Measurements from ENCODE around the gene UPP1. TPM values are rescaled to one million over a fixed set of nuclear protein-coding genes. Genes with fewer than 3 reads are reported as not detected.
A peak's percentile ranks its signal among the peaks of the same experiment; 100 is the strongest.

UPP1 gene
- total and polyA plus RNA-seq, 2 of the 13 experiments (the other 11 are each of a cell fraction or from before 2014, with no cell fraction given): 5.7 to 9.8 TPM

DNA sequence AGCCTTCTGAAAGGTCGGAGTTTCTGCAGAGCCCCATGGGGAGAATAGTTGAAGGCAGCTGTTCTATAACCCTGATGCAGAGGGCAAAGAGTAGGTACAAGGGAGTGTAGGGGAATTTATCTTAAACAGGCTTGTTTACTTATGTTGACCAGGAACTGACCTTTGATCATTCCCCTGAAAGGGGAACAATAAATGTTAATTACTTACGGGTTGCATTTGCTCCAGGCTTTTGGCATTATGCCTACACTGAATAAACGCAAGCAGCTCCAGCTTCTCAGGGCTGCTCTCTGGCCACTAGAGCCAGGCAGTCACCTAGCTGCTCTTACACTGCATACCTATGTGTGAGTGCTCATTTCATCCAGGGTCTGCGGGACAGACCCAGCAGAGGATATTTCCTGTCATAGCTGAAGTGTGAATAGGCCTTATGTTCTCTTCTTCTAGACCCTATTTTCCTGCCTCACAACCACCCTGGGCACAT, 55.3 kb downstream of the UPP1 start (continued):
- TF ChIP-seq, protein P1, sequence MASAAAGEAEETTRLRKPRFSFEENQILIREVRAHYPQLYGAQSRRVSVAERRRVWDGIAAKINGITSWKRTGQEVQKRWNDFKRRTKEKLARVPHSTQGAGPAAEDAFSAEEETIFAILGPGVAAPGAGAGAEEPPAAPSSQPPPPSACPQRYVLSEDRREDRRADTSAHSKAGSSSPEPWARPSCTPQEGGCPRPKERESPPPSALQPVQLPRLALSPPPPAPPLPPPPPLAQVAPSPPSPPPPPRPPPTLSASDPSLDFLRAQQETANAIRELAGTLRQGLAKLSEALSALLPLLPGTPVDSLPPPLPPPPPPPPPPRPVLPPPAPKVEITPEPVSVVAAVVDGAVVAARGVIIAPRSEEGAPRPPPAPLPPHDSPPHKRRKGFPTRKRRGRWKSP (CRISPR knock-in tag; IDR thresholded peaks at IDR 0.05): no peak; the same call in 1 of the 2 replicates
- TF ChIP-seq ZNF335 (CRISPR knock-in tag; IDR thresholded peaks at IDR 0.05) (peak; percentile 68; the same call in 1 of the 2 replicates), POLR2A (IDR thresholded peaks at IDR 0.05; ENCODE audit: insufficient read depth in 1 of 2, low read depth in 2 of 2, low read length in 2 of 2) (peak in 1 of 2 experiments; percentile 43; a peak in 1 of 4 replicates), ZNF616 (CRISPR knock-in tag; IDR thresholded peaks at IDR 0.05; ENCODE audit: low read depth) (no peak), HDAC2 (CRISPR knock-in tag; IDR thresholded peaks at IDR 0.05) (peak; percentile 83), HNRNPLL (IDR thresholded peaks at IDR 0.05; ENCODE audit: low read depth, low read length, poor library complexity, severe bottlenecking) (no peak), NFKBIZ (CRISPR knock-in tag; IDR thresholded peaks at IDR 0.05) (no peak; the same call in 1 of the 2 replicates), ZSCAN29 (CRISPR knock-in tag; conservative IDR thresholded peaks at IDR 0.05) (0 out of 2 replicates have a peak, but pooled peaks have one; percentile 65), ZNF615 (CRISPR knock-in tag; IDR thresholded peaks at IDR 0.05; ENCODE audit: borderline replicate concordance) (no peak), KLF9 (CRISPR knock-in tag; IDR thresholded peaks at IDR 0.05; ENCODE audit: low read depth) (no peak), ZBTB8A (CRISPR knock-in tag; IDR thresholded peaks at IDR 0.05; ENCODE audit: borderline replicate concordance, low read depth) (0 out of 2 replicates have a peak, but pooled peaks have one; percentile 18), SOX6 (IDR thresholded peaks at IDR 0.05) (no peak), SOX6 (CRISPR knock-in tag; IDR thresholded peaks at IDR 0.05) (peak; percentile 100)
- TF ChIP-seq, protein P2, sequence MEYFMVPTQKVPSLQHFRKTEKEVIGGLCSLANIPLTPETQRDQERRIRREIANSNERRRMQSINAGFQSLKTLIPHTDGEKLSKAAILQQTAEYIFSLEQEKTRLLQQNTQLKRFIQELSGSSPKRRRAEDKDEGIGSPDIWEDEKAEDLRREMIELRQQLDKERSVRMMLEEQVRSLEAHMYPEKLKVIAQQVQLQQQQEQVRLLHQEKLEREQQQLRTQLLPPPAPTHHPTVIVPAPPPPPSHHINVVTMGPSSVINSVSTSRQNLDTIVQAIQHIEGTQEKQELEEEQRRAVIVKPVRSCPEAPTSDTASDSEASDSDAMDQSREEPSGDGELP (IDR thresholded peaks at IDR 0.05; ENCODE audit: borderline replicate concordance, low read depth): peak; percentile 81
- TF ChIP-seq, protein P3, sequence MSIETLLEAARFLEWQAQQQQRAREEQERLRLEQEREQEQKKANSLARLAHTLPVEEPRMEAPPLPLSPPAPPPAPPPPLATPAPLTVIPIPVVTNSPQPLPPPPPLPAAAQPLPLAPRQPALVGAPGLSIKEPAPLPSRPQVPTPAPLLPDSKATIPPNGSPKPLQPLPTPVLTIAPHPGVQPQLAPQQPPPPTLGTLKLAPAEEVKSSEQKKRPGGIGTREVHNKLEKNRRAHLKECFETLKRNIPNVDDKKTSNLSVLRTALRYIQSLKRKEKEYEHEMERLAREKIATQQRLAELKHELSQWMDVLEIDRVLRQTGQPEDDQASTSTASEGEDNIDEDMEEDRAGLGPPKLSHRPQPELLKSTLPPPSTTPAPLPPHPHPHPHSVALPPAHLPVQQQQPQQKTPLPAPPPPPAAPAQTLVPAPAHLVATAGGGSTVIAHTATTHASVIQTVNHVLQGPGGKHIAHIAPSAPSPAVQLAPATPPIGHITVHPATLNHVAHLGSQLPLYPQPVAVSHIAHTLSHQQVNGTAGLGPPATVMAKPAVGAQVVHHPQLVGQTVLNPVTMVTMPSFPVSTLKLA (IDR thresholded peaks at IDR 0.05): no peak
- TF ChIP-seq, protein P4, sequence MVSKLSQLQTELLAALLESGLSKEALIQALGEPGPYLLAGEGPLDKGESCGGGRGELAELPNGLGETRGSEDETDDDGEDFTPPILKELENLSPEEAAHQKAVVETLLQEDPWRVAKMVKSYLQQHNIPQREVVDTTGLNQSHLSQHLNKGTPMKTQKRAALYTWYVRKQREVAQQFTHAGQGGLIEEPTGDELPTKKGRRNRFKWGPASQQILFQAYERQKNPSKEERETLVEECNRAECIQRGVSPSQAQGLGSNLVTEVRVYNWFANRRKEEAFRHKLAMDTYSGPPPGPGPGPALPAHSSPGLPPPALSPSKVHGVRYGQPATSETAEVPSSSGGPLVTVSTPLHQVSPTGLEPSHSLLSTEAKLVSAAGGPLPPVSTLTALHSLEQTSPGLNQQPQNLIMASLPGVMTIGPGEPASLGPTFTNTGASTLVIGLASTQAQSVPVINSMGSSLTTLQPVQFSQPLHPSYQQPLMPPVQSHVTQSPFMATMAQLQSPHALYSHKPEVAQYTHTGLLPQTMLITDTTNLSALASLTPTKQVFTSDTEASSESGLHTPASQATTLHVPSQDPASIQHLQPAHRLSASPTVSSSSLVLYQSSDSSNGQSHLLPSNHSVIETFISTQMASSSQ (IDR thresholded peaks at IDR 0.05; ENCODE audit: low read depth): peak; percentile 59; the same call in 1 of the 2 replicates
- TF ChIP-seq, protein P4 (CRISPR knock-in tag; IDR thresholded peaks at IDR 0.05; ENCODE audit: borderline replicate concordance): peak; percentile 54; the same call in 1 of the 2 replicates
- TF ChIP-seq, protein P5, sequence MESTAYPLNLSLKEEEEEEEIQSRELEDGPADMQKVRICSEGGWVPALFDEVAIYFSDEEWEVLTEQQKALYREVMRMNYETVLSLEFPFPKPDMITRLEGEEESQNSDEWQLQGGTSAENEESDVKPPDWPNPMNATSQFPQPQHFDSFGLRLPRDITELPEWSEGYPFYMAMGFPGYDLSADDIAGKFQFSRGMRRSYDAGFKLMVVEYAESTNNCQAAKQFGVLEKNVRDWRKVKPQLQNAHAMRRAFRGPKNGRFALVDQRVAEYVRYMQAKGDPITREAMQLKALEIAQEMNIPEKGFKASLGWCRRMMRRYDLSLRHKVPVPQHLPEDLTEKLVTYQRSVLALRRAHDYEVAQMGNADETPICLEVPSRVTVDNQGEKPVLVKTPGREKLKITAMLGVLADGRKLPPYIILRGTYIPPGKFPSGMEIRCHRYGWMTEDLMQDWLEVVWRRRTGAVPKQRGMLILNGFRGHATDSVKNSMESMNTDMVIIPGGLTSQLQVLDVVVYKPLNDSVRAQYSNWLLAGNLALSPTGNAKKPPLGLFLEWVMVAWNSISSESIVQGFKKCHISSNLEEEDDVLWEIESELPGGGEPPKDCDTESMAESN (CRISPR knock-in tag; conservative IDR thresholded peaks at IDR 0.05): peak; percentile 49; the same call in 1 of the 2 replicates
- TF ChIP-seq, protein P6, sequence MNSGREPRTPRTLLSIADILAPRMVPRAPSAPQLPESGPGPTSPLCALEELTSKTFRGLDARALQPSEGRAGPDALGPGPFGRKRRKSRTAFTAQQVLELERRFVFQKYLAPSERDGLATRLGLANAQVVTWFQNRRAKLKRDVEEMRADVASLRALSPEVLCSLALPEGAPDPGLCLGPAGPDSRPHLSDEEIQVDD (CRISPR knock-in tag; IDR thresholded peaks at IDR 0.05; ENCODE audit: borderline replicate concordance): no peak
- TF ChIP-seq, protein P7, sequence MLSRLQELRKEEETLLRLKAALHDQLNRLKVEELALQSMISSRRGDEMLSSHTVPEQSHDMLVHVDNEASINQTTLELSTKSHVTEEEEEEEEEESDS (CRISPR knock-in tag; IDR thresholded peaks at IDR 0.05; ENCODE audit: borderline replicate concordance): peak; percentile 42; the same call in 1 of the 2 replicates

All from HepG2 (cell line).